SK-N-SH (cell line): ENCODE results near the gene PSD. TPM values are rescaled to one million over a fixed set of nuclear protein-coding genes. Genes with fewer than 3 reads are reported as not detected.

Experiments used
- CTCF ChIA-PET: fragments of 300-600, 350-600 bp; formaldehyde crosslinking; extraction: SDS; loops from one replicate; lab custom pipeline; 2021; lab: Yijun Ruan, JAX
- POLR2A ChIA-PET: fragments of 350-600 bp; sonication (Branson Sonifier 250); formaldehyde crosslinking; extraction: SDS; loops from one replicate; lab custom pipeline; 2020; ENCODE audit warnings: antibody characterized with exemption, inconsistent platforms; lab: Yijun Ruan, JAX
- DNase-seq: peaks from one replicate; pipeline ENCODE4 v3.0.0; 2012
- H2AFZ ChIP-seq: fragments of 200-600 bp; sonication (generic); 2 replicates; pipeline ENCODE4 v1.8.1; 2016; ENCODE audit warnings: antibody characterized with exemption, mild to moderate bottlenecking, low read depth
- H3F3A ChIP-seq: fragments of 200-600 bp; sonication (generic); replicated peaks from 2 replicates; pipeline ENCODE3; 2016; ENCODE audit warnings: antibody characterized with exemption, mild to moderate bottlenecking; ENCODE audit not compliant: insufficient read depth
- H3K27ac ChIP-seq, 2 experiments: fragments of 200-500 bp in 1 of 2; fragments of 200-600 bp in 1 of 2; sonication (Bioruptor generic) in 1 of 2; sonication (generic), shearing (Covaris generic) in 1 of 2; 2 replicates each; pipeline versions ENCODE4 v1.5.1 to v1.6.1; 2014 to 2016; ENCODE audit warnings: low read depth in 2 of 2, inconsistent platforms in 1 of 2, low read length in 1 of 2, mild to moderate bottlenecking in 1 of 2, mixed read lengths in 1 of 2
- H3K27me3 ChIP-seq: fragments of 200-600 bp; sonication (generic), shearing (Covaris generic); 2 replicates; pipeline ENCODE4 v1.6.1; 2016; ENCODE audit warnings: mixed run types; ENCODE audit not compliant: insufficient read depth
- H3K36me3 ChIP-seq, 2 experiments: fragments of 200-500 bp in 1 of 2; fragments of 200-600 bp in 1 of 2; sonication (Bioruptor generic) in 1 of 2; sonication (generic) in 1 of 2; replicated peaks in 1 of 2; 2 replicates each; pipeline versions ENCODE3 to v1.5.1; 2014 to 2016; ENCODE audit warnings: low read length in 1 of 2, mild to moderate bottlenecking in 1 of 2; ENCODE audit not compliant: insufficient read depth in 2 of 2, control insufficient read depth in 1 of 2
- H3K4me1 ChIP-seq, 2 experiments: fragments of 200-500 bp in 1 of 2; fragments of 200-600 bp in 1 of 2; sonication (Bioruptor generic) in 1 of 2; sonication (generic), shearing (Covaris generic) in 1 of 2; 2 replicates each; pipeline versions ENCODE4 v1.5.1 to v1.6.1; 2014 to 2016; ENCODE audit warnings: low read depth in 1 of 2, low read length in 1 of 2, mixed run types in 1 of 2; ENCODE audit not compliant: insufficient read depth in 2 of 2, control insufficient read depth in 1 of 2
- H3K4me2 ChIP-seq: fragments of 200-600 bp; sonication (generic), shearing (Covaris generic); 2 replicates; pipeline ENCODE4 v1.6.1; 2017; ENCODE audit warnings: mixed run types
- H3K4me3 ChIP-seq, 2 experiments: fragments of 200-500 bp in 1 of 2; fragments of 200-600 bp in 1 of 2; sonication (Bioruptor generic) in 1 of 2; sonication (generic), shearing (Covaris generic) in 1 of 2; 2 replicates each; pipeline versions ENCODE4 v1.5.1 to v1.8.1; 2014 to 2016; ENCODE audit warnings: low read depth in 2 of 2, inconsistent platforms in 1 of 2, low read length in 1 of 2, mild to moderate bottlenecking in 1 of 2, mixed read lengths in 1 of 2, moderate library complexity in 1 of 2
- H3K79me2 ChIP-seq: fragments of 200-600 bp; sonication (generic); 2 replicates; pipeline ENCODE4 v1.8.1; 2017; ENCODE audit warnings: mild to moderate bottlenecking; ENCODE audit not compliant: insufficient read depth
- H3K9ac ChIP-seq: fragments of 200-600 bp; sonication (generic); 2 replicates; pipeline ENCODE4 v1.6.1; 2017; ENCODE audit warnings: mixed run types
- H3K9me2 ChIP-seq: fragments of 200-600 bp; sonication (generic); 2 replicates; pipeline ENCODE4 v1.6.1; 2017; ENCODE audit warnings: mixed run types
- H3K9me3 ChIP-seq: fragments of 200-600 bp; sonication (generic); 2 replicates; pipeline ENCODE4 v1.6.1; 2017; ENCODE audit warnings: mixed run types, mild to moderate bottlenecking, moderate library complexity
- H4K20me1 ChIP-seq: fragments of 200-600 bp; sonication (generic); 2 replicates; pipeline ENCODE4 v1.6.1; 2017; ENCODE audit warnings: mild to moderate bottlenecking, mixed run types; ENCODE audit not compliant: insufficient read depth
- CHD2 ChIP-seq: fragments of 150-350 bp; IDR thresholded peaks from 2 replicates; pipeline ENCODE4 v1.6.1; 2018; ENCODE audit warnings: low read length; ENCODE audit not compliant: partially characterized antibody
- CTCF ChIP-seq: fragments of 200-600 bp; sonication (generic); IDR thresholded peaks from 2 replicates; pipeline ENCODE4 v1.6.1; 2017; ENCODE audit warnings: antibody characterized with exemption, mild to moderate bottlenecking, moderate library complexity
- FOXJ3 ChIP-seq: sonication (generic); formaldehyde crosslinking; IDR thresholded peaks from 2 replicates; pipeline ENCODE4 v1.5.1; 2020; ENCODE audit warnings: mild to moderate bottlenecking, missing genetic modification reagents
- FOXM1 ChIP-seq: IDR thresholded peaks from 2 replicates; pipeline ENCODE4 v1.4.0; 2012; ENCODE audit warnings: low read depth, mild to moderate bottlenecking
- GABPA ChIP-seq: IDR thresholded peaks from 2 replicates; pipeline ENCODE4 v1.4.0; 2012; ENCODE audit warnings: low read depth, mild to moderate bottlenecking
- JUND ChIP-seq: IDR thresholded peaks from 2 replicates; pipeline ENCODE4 v1.4.0; 2012
- MAX ChIP-seq: IDR thresholded peaks from 2 replicates; pipeline ENCODE4 v1.4.0; 2012; ENCODE audit warnings: low read depth
- NFIC ChIP-seq: IDR thresholded peaks from 2 replicates; pipeline ENCODE4 v1.4.0; 2012; ENCODE audit warnings: borderline replicate concordance
- NRF1 ChIP-seq: IDR thresholded peaks from 2 replicates; pipeline ENCODE4 v1.6.1; 2012; ENCODE audit warnings: low read depth, mild to moderate bottlenecking, low read length
- RAD21 ChIP-seq: IDR thresholded peaks from 2 replicates; pipeline ENCODE4 v1.6.1; 2012; ENCODE audit warnings: mild to moderate bottlenecking, low read length
- REST ChIP-seq: IDR thresholded peaks from 2 replicates; pipeline ENCODE4 v1.6.1; 2012; ENCODE audit warnings: mild to moderate bottlenecking, low read depth, low read length, moderate library complexity
- SMC3 ChIP-seq: IDR thresholded peaks from 2 replicates; pipeline ENCODE4 v1.6.1; 2012; ENCODE audit warnings: low read depth, low read length, improper control_type of control experiment
- TAF1 ChIP-seq: IDR thresholded peaks from 2 replicates; pipeline ENCODE4 v1.6.1; 2012; ENCODE audit warnings: low read depth, mild to moderate bottlenecking, low read length, moderate library complexity, borderline replicate concordance
- USF2 ChIP-seq: fragments of 150-350 bp; IDR thresholded peaks from 2 replicates; pipeline ENCODE4 v1.6.1; 2017; ENCODE audit warnings: antibody characterized with exemption, low read length, low read depth, borderline replicate concordance
- YY1 ChIP-seq: IDR thresholded peaks from 2 replicates; pipeline ENCODE4 v1.4.0; 2012; ENCODE audit warnings: low read depth, mild to moderate bottlenecking
- WGBS: methylation state at CpG from one replicate; pipeline ENCODE4 v1.1.6; 2017; ENCODE audit warnings: low lambda C conversion rate; 5-methylcytosine and 5-hydroxymethylcytosine counted together
- polyA plus RNA-seq, 3 experiments: library from polyadenylated mRNA; depleted of rRNA; stranded (reverse); fragments of >200 nt; gene quantifications; 2 replicates each; pipeline ENCODE4 v1.2.3, GENCODE V29; 2012

Gene PSD
- polyA plus RNA-seq, 1 of the 3 experiments (the other 2 are of a cell fraction): 0.97 TPM

DNA sequence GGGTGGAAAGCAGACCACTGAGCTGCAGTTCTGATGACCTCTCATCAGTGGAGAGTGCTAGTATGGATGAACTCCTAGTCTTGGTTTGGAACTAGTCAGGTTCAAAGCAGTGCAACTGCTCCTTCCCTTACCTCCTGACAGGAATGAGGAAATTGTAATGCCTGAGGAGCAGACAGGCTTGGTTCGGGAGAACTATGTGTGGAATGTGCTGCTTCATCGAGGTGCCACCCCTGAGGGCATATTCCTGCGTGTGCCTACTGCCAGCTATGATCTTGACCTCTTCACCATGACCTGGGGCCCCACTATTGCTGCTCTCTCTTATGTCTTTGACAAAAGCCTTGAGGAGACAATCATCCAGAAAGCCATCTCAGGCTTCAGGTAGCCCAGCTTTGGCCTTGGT, 50.5 kb downstream of the PSD start:
- CTCF ChIA-PET: interaction anchor here (0.7 to 9.6 kb wide), 6 partner anchors 15 to 141 kb away, joined by 3 to 67 read pairs (median 6); no protein-coding TSS in a partner anchor
- Histone ChIP-seq H3K4me3 (no peak overlapping the region), H3K9me3 (no peaks in the 10 kb centered on the region), H3K4me2 (no peak overlapping the region), H4K20me1 (no peaks in the 10 kb centered on the region), H3K9me2 (no peaks in the 10 kb centered on the region), H3K27me3 (no peaks in the 10 kb centered on the region), H3F3A (no peaks in the 10 kb centered on the region), H3K36me3 (peaks cover 71 to 74% of the 10 kb centered on the region in 2 experiments), H3K4me1 (no peaks in the 10 kb centered on the region), H2AFZ (no peak overlapping the region), H3K9ac (no peak overlapping the region), H3K27ac (no peak overlapping the region), H3K79me2 (no peaks in the 10 kb centered on the region)
- 87% methylated on average over 3 of the region's 3 CpGs for WGBS
- POLR2A ChIA-PET: no interaction called here
- DNase-seq: no peak
- no peak for TF ChIP-seq REST
- no peak for TF ChIP-seq JUND
- no peak for TF ChIP-seq FOXM1
- no peak for TF ChIP-seq RAD21
- TF ChIP-seq CHD2: no peak
- no peak for TF ChIP-seq MAX
- TF ChIP-seq NRF1: no peak
- no peak for TF ChIP-seq NFIC
- TF ChIP-seq YY1: no peak
- TF ChIP-seq FOXJ3 (CRISPR knock-in tag): no peak
- no peak for TF ChIP-seq USF2
- no peak for TF ChIP-seq CTCF
- TF ChIP-seq GABPA: no peak
- TF ChIP-seq SMC3: no peak
- TF ChIP-seq TAF1: no peak
